Epidermal melanocyte (primary cell): Measurements from ENCODE around the gene EHD1.

Experiments
- DNase-seq: peaks from one replicate; pipeline ENCODE4 v3.0.0; 2011; ENCODE audit warnings: low spot score; ENCODE audit not compliant: insufficient read length

The EHD1 gene

DNA sequence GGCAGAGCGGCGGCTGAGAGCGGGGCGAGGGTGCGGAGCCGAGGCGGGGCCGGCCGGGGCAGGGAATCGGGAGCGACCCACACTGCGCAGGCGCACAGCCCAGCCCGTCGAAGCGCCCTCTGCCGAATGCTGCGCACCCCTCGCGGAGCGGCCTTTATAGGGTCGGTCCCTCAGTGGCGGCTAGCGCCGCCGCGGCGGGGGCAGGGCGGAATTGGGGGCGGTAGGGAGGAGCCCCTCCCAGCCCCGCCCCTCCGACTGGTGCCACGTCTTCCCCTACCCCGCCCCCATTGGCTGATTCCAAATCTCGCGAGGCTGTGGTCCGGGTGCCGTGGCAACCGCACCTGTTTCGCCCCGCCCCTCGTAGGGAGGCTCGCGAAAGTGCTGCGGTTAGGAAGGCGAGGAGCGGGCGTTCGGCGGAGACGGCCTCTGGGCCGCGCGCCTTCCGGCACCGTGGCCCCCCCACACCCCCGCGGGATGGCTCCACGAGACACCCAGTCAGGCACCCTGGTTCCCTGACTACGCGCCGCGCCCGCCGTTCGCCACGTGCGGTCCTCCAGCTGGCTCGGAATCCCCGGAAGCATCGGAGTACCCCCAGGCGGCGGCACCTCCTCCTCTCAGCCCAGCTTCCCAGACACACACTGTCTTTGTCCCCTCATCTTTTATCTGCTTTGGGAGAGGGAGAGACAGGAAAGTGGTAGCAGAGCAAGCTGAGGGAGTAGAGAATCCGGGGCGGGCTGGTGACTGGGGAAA, at the start of gene EHD1:
Gene EHD1, minus strand, starts transcription at position 128 of the 750 bp plus-strand sequence. CDS start 157 bp downstream, outside the sequence.
- DNase-seq, result peak; percentile 95

DNA sequence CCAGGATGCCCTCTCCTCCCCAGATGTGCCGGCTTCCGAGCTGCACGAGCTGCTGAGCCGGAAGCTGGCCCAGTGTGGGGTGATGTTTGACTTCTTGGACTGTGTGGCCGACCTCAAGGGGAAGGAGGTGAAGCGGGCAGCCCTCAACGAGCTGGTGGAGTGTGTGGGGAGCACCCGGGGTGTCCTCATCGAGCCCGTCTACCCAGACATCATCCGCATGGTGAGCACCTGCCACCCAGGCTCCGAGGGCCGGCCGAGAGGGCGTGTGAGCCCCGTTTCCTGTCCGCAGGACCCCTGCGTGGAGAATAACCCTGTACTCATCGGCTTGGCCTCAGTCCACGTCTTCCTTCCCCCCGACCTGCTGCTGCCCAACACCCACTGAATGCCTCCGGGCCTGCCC, 48.3 kb upstream of the EHD1 start:
- no peak for DNase-seq

DNA sequence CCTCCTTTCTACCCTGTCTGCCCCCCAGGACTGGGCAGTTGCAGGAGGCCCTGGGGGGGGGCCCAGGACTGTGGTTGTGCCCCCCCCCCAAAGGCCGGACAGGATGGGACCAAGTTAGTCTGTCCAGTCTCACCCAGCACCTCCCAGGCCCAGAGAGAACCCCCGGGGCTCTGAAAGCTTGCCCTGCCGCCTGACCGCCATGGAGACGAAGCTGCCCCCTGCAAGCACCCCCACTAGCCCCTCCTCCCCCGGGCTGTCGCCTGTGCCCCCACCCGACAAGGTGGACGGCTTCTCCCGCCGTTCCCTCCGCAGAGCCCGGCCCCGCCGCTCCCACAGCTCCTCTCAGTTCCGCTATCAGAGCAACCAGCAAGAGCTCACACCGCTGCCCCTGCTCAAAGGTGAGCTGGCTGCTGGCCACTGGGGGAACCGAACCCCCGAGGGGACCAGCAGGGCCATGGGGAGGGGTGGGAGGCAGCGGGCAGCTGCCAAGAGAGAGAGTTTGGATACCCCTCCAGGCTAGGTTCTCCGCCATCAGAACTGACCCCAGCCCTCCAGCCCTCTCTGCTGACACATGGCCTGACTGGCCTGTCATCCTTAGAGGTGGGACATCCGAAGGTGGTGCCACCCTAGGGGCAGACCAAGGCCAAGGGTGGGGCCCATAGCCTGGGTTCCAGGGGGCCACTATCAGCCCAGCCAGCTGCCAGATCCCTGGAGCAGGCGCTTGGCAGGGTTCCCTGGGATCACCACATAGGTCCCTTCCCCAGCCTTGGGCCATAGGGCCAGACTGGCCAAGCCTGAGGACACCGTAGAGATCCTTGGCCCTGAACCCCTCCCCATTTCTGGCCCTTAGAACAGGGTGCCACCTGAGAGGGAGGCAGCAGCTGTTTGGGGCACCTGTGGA, 47.4 kb upstream of the EHD1 start:
- DNase-seq, result no peak

DNA sequence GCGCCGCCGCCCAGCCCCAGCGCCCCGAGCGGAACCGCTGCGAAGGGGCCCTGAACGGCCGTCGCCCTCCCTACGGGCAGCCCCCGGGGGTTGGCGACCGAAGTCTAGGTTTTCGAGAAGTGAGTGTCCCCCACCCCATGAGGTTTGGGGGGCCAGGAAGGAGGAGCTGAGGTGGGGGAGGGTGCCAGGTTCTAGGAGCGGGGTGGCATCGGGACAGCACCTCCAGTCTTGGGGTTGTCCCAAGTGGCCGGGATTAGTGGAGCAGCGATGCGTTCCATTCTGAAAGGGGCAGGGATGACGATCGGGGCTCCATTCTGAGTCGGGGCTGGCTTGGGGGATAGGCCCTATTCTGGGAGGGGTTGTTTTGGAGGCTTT, 46.5 kb upstream of the EHD1 start:
- DNase-seq, result no peak

DNA sequence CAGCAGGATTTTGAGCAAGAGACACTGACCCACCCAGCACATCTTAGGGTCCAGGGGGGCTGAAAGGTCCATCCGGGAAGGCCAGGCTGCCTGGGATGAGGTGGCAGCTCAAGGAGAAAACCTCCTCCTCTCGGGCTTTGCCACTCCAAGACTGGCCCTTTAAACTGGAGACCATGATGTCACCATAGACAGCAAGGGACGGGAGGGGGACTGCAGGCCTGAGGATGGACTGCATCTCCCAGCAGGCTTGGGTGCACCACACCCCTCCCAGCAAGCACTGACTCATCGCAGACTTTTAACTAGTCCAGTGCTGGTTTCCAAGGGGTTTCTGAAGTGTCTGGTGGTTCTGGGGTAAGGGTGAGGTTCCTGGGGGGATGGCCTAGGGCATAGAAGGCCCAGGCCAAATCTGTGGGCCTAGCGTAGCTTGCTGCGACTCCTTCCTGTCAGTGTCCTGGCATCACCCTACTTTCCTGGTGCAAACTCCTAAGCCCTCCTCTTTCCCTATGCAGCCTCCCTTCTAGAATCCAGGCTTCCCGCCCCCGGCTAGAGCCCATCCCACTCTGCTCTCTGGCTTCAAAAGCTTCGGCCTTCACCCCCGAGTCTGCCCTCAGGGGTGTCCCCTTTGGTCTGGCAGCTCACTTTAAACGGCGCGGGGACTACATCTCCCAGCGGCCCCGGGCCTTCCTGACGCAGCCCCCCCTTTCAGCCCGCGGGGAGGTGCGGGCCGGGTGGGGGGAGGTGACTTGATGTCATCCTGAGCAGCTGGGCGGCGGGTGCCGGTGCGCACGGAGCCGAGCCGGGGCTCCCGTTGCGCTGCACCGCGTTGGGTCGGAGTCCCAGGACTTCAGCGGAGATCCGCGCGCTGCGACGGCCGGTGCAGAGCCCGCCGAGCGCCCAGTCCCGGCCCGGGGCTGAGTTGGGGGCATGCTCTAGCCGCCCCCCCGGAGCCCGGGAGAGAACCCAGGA, 45.8 kb upstream of the EHD1 start, which contains the start of gene PPP2R5B:
Gene PPP2R5B, plus strand, starts transcription at position 746 of the 966 bp plus-strand sequence. CDS start 1,046 bp downstream, outside the sequence.
- peak; percentile 98 for DNase-seq

DNA sequence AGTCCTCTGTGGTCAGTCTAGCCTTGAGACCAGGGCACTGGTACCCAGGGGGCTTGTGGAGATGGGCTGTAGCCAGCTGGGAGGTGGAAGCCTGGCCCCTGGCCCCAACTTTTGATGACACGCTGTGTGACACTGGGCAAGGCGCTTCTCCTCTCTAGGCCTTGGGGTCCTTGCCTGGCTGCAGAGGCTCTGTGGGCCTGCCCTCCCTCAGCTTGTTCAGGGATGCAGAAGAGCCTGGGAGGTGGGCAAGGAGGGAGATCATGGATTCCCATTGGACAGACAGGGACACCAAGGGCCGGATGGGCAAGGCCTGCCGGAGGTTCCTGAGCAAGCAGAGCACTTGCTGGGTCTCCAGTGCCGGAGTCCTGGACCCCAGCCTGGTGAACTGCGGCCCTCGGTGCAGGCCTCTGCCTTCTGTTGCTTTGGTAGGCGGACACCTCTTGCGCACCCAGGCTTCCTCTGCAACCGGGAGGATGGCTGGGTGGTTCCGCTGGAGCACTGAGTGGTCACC, 44.8 kb upstream of the EHD1 start:
- no peak for DNase-seq

DNA sequence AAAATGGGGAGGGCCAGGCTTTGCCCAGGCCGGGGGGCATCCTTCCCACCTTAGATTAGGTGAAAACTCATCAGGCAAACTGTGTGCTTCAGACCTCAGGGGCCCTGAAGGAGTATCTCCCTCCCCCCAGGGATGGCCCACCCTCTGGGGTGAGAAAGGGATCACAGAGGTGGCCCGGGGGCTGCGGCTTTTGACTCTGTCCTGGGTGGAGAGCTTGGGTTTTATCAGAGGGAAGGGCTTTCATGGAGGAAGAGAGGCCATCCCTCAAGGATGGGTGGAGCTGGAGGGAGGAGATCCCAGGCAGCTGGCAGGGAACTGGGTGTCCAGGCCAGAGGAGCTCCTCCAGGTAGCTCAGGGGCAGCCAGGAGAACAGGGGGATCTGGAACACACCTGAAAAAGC, 43.0 kb upstream of the EHD1 start:
- DNase-seq, result no peak

DNA sequence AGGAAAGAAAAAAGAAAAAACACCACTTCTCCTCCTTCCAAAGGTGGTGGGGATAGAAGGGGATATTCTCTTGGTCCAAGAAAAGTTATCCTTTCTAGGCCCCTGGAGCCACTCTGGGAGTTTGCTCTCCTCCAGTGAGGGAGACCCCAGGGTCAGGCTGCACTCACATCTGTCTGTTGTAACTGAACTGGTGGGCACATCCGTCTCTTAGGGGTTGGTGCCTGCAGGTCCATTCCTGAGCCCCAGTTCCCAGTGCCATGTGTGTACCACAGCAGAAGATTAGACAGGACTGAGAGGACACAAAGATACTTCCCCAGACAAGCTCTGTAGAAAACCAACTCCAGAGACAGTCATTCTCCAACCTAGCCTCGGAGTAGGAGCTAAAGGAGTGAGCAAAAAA, 41.7 kb upstream of the EHD1 start:
- no peak for DNase-seq

DNA sequence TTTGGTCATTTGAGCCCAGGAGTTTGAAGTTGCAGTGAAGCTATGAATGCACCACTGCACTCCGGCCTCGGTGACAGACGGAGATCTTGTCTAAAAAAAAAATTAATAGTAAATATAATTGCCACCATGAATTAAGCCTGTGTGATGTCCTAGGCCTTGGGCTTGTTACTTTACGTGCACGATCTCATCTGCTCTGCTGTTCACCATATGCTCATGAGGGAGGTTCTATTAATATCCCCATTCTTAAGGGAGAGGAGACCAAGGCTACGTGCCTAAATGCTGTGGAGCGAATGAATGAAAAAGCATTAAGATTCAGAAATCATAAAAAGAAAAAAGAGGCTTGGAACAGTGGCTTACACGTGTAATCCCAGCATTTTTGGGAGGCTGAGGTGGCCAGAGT, 41.2 kb upstream of the EHD1 start:
- peak; percentile 4 for DNase-seq

DNA sequence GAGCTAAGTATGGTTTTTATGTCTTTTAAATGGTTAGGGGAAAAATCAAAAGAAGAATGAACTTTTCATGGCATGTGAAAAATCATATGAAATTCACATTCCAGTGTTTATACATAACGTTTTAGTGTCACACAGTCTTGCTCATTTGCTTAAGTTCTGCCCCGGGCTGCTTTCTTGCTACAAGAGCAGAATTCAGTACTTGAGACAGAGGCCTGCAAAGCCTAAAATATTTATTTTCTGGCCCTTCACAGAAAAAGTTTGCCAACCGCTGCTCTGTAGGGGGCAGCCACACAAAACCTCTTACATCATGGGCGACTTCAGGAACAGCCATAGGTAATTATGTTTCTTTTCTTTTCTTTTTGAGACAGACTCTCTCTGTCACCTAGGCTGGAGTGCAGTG, 39.6 kb upstream of the EHD1 start:
- DNase-seq, result no peak

DNA sequence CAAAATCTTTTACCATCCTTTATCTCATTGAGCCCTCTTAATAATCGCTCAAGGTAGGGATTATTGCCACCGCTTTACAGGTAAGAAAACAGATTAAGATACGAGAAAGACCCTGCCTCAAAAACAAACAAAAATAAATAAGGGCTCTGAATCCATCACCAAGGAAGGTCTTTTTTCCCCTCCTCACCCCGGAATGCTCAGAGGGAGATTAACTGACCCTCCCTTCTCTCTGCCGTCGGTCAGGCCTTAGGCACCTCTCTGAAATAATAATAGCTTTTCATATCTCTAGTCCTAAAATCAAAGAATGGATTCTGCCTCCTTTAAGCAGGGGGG, 39.2 kb upstream of the EHD1 start:
- DNase-seq, result no peak

DNA sequence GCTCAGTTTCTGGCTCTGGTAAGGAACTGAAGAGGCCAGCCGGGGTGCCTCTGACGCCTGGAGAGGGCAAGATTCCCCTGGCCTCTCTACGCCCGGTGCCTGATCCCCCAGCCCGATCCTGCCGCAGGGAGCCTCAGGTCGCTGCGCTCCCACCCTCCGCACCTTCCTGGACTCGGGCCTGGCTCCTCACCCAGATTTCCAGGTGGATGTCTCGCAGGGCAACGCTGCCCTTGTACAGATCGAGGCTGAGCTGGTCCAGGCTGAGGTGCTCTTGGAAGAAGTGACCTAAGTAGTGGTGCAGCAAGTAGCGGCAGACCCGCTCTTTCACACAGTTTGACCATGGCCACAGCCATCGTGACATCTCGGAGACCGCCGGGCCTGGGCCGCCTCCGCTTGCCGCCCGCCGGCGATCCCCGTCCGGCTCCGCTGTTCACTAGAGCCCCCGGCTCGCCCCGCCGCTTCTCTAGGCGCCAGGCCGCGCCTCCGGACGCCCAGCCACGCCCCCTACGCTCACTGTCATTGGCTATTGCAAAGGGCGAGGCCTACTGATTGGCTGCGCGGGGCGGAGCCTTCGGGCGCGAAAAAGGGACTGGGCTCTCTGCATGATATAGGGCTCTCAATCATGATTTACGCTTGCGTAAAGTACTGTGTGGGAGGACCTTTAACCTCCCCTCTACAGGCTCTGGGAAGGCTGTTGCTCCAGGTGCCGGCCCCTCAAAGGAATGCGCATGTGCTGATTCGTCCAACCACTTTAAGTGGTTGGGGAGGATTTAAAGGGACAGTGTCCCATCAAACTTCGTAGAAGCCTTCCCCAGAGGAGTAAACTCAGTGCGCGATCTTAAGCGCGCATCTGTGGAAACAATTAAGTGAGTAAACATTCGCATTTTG, 38.6 kb upstream of the EHD1 start, which contains the start of gene ATG2A:
Gene ATG2A, minus strand, starts transcription at position 435 of the 888 bp plus-strand sequence. Its CDS starts 74 bp downstream, at position 361.
- peak; percentile 98 for DNase-seq

DNA sequence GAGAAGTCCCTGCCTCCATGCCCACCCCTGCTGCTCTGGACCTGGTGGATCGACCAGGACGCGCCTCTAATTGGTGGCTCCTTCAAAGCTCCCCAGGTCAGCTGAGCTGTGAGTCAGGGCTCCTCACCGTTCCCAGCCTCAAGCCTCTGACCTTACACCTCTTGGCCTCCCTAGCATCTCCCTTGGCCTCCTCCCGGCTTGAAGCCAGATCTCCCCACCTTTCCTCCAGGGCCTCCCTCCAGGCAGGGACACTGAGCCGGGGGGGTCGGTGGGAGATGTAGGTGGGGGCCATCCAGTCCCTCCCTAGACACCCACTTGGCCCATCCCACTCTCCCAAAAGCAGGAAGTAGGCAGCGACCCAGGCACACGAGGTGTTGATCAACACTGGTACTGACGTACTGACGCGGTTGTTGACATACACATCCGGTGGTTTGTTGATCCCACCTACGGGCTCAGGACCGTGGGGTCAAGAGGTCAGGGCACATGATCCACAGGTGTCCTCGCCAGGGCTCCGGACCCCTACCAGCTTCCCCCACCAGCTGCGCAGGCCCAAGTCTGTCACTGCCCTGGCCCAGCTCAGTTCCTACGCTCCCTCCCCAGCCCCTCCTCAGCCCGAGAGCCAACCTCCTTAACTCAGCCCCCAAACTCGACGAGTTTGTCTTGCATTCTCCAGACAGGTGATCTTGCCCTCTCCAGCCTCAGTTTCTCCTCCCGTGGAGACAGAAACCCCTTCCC, 37.8 kb upstream of the EHD1 start:
- no peak for DNase-seq

DNA sequence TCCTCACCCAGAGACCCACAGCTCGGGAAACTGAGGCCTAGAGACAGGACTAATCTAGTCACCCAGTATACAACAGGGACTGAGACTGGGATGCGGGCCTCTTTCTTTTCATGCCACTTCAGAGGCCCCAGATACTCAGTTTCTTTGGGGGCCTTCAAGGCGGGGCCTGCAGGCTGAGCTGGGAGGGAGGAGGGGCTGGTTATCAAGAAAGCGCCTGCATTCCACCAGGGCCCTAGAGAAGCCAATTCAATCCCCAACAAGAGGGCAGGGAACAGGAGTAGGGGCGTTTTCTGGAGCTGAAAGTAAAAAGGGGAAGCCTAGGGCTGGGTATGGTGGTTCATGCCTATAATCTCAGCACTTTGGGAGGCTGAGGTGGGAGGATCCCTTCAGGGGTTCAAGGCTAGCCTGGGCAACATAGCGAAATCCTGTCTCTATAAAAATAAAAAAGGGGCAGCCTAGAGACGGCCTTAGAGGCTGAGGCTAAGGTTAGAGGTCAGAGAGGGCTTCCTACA, 37.0 kb upstream of the EHD1 start:
- no peak for DNase-seq

DNA sequence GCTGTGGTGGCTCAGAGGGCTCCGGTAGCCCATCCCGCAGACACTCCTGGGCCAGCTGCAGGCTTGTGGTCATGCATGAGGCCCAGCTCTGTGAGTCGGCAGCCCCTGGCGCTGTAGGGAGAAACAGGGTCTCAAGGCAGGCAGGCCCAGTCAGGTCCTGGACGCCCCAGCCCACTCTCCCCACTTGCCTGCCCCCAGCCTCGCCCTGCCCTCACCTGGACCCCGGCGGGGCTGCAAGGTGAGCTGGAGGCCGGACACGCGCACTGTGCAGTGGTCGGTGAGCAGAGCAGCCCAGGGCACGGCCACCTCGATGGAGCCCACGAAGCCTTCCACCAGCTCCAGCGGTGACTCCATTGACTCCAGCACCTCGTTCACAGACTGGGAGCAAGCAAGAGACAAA, 35.7 kb upstream of the EHD1 start:
- no peak for DNase-seq

DNA sequence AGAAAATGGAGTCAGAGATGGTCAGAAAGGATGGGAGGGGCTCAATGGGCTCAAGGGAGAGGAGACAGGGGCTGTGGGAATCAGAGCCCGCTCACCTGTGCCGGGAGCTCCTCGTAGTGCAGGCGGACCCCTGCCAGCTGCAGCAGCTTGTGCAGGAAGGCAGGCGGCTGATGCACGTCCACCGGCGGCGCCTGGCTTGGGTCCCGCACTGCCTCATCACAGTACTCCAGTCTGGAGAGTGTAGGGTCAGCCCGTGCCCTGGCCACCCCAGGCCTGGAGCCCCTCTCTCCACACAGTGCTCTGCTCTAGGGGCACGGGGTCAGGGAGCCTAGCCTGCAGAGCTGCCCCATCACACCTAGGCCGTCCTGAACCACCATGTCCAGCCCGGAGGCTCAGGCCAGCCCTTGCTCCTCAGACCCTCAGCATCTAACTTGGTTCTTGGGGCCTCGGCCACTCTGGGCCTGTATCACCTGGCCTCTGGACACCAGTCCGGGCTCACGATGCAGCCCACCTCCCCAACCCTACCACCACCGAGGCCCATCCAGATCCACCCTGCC, 34.8 kb upstream of the EHD1 start:
- DNase-seq, result no peak

DNA sequence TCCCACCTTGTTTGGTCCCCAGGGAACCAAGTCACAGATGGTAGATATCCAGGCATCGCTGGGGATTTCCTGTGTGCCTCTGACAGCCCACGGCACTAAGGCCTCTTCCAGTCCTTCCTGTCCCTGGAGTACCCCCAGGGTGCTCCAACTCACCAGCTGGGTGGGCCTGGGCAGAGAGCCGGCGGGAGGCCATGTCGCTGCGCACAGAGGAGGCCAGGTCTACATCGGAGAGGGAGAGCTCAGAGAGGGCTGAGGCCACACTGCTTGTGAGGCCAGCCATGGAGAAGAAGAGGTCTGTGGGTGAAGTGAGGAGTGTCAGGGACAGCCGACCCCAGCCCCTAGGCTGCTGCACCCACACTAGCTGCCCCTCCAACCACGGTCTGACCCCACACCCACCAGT, 33.3 kb upstream of the EHD1 start:
- no peak for DNase-seq

DNA sequence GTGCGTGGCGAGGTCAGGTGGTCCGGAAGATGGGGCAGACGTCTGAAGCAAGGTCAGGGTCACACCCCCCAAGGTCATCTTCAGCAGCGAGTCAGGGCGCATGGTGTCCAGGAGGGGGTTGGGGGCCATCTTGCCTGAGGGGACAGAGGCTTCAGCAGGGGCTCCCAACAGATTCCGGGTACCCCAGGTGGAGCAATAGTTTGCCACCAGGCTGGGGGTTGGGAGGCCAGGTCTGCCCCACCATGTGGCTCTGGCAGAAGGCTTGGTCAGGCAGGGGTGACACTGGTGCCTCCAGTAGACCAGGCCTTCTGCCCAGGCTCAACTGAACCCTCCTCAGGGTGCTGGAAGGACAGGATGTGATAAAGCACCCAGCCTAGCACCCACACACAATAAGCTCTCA, 32.7 kb upstream of the EHD1 start:
- DNase-seq, result no peak
